ENCODE measurements around the gene ABCD4.

Gene ABCD4

GRCh38 chr14:74241652-74242017 is 61.1 kb downstream of the ABCD4 start:
- Histone ChIP-seq H3K9me2 (replicated peaks; ENCODE audit: insufficient read depth, low read length) (no peaks in the 10 kb centered on the region), H3K4me3 (ENCODE audit: insufficient read depth, low read length, poor library complexity, severe bottlenecking) (no peak overlapping the region), H3K27ac (ENCODE audit: low read depth, low read length) (no peak overlapping the region), H3K79me2 (ENCODE audit: insufficient read depth, low read length) (no peaks in the 10 kb centered on the region), H4K20me1 (ENCODE audit: low read depth, low read length) (no peaks in the 10 kb centered on the region), H3K9me3 (ENCODE audit: insufficient read depth, low read length) (no peaks in the 10 kb centered on the region), H3K36me3 (ENCODE audit: low read length) (no peaks in the 10 kb centered on the region), H3K9ac (ENCODE audit: low read length) (no peak overlapping the region), H3K4me2 (ENCODE audit: low read depth, low read length, poor library complexity, severe bottlenecking) (no peak overlapping the region), H3F3A (ENCODE audit: insufficient read depth) (no peaks in the 10 kb centered on the region), H2AFZ (ENCODE audit: low read depth, low read length, severe bottlenecking) (no peak overlapping the region), H3K27me3 (ENCODE audit: low read length) (no peaks in the 10 kb centered on the region)
- TF ChIP-seq CTCF (IDR thresholded peaks at IDR 0.05; ENCODE audit: insufficient read depth, low read length, poor library complexity, severe bottlenecking) (no peak), EZH2phosphoT487 (conservative IDR thresholded peaks at IDR 0.05; ENCODE audit: low read length) (no peak)

- H3K4me2 ChIP-seq (ENCODE audit: low read depth, low read length, poor library complexity, severe bottlenecking) = no peak overlapping the region
These were observed 61.7 kb downstream of the ABCD4 start for GRCh38 chr14:74240794-74241651.

GRCh38 chr14:74239848-74240793 is 62.6 kb downstream of the ABCD4 start:
- H3K4me2 ChIP-seq (ENCODE audit: low read depth, low read length, poor library complexity, severe bottlenecking) = no peak overlapping the region
- H4K20me1 ChIP-seq (ENCODE audit: low read depth, low read length) = no peaks in the 10 kb centered on the region
- H3K9ac ChIP-seq (ENCODE audit: low read length) = no peak overlapping the region
- H3K9me3 ChIP-seq (ENCODE audit: insufficient read depth, low read length) = no peaks in the 10 kb centered on the region
- H3K79me2 ChIP-seq (ENCODE audit: insufficient read depth, low read length) = no peaks in the 10 kb centered on the region
- no peaks in the 10 kb centered on the region for H3K9me2 ChIP-seq (replicated peaks; ENCODE audit: insufficient read depth, low read length)
- no peaks in the 10 kb centered on the region for H3F3A ChIP-seq (ENCODE audit: insufficient read depth)
- H3K27ac ChIP-seq (ENCODE audit: low read depth, low read length) = no peak overlapping the region
- H3K27me3 ChIP-seq (ENCODE audit: low read length) = no peaks in the 10 kb centered on the region
- TF ChIP-seq EZH2phosphoT487 (conservative IDR thresholded peaks at IDR 0.05; ENCODE audit: low read length) (no peak), CTCF (IDR thresholded peaks at IDR 0.05; ENCODE audit: insufficient read depth, low read length, poor library complexity, severe bottlenecking) (no peak)
- H2AFZ ChIP-seq (ENCODE audit: low read depth, low read length, severe bottlenecking) = no peak overlapping the region
- H3K36me3 ChIP-seq (ENCODE audit: low read length) = no peaks in the 10 kb centered on the region
- H3K4me3 ChIP-seq (ENCODE audit: insufficient read depth, low read length, poor library complexity, severe bottlenecking) = no peak overlapping the region

More at GRCh38 chr14:74240794-74241651, 61.7 kb downstream of the ABCD4 start:
- H3K9ac ChIP-seq (ENCODE audit: low read length) = no peak overlapping the region
- no peak overlapping the region for H3K27ac ChIP-seq (ENCODE audit: low read depth, low read length)
- H3K9me3 ChIP-seq (ENCODE audit: insufficient read depth, low read length) = no peaks in the 10 kb centered on the region
- H2AFZ ChIP-seq (ENCODE audit: low read depth, low read length, severe bottlenecking) = no peak overlapping the region
- no peaks in the 10 kb centered on the region for H3K79me2 ChIP-seq (ENCODE audit: insufficient read depth, low read length)
- no peaks in the 10 kb centered on the region for H3K27me3 ChIP-seq (ENCODE audit: low read length)
- no peaks in the 10 kb centered on the region for H4K20me1 ChIP-seq (ENCODE audit: low read depth, low read length)
- no peak overlapping the region for H3K4me3 ChIP-seq (ENCODE audit: insufficient read depth, low read length, poor library complexity, severe bottlenecking)
- H3K36me3 ChIP-seq (ENCODE audit: low read length) = no peaks in the 10 kb centered on the region
- H3K9me2 ChIP-seq (replicated peaks; ENCODE audit: insufficient read depth, low read length) = no peaks in the 10 kb centered on the region
- H3F3A ChIP-seq (ENCODE audit: insufficient read depth) = no peaks in the 10 kb centered on the region
- TF ChIP-seq CTCF (IDR thresholded peaks at IDR 0.05; ENCODE audit: insufficient read depth, low read length, poor library complexity, severe bottlenecking) = no peak
- no peak for TF ChIP-seq EZH2phosphoT487 (conservative IDR thresholded peaks at IDR 0.05; ENCODE audit: low read length)
